ENCODE data around the gene C19orf67. TPM values are rescaled to one million over a fixed set of nuclear protein-coding genes. Genes with fewer than 3 reads are reported as not detected.

Gene C19orf67
- total RNA-seq = not detected in 2 replicates

GRCh38 chr19:14085309-14085995 lies at the start of gene C19orf67:
C19orf67 (minus strand) TSS chr19:14085783; CDS start chr19:14085627, 156 bp downstream.

GRCh38 chr19:14117668-14118164 lies 32.1 kb upstream of the C19orf67 start, which contains the start of gene PRKACA:
PRKACA (minus strand) TSS chr19:14117762; CDS start chr19:14117547, 215 bp downstream.

GRCh38 chr19:14090509-14091080 lies 5.0 kb upstream of the C19orf67 start, which contains the start of gene SAMD1:
SAMD1 (minus strand) TSS chr19:14090751.

GRCh38 chr19:14072535-14073260 lies 12.9 kb downstream of the C19orf67 start, which contains the start of gene MISP3:
MISP3 (plus strand) TSS chr19:14072786; CDS start chr19:14073310, 524 bp downstream.

GRCh38 chr19:14061751-14062557 lies 23.6 kb downstream of the C19orf67 start, which contains the start of gene PALM3:
PALM3 (minus strand) TSS chr19:14062076; CDS start chr19:14061980, 96 bp downstream.

GRCh38 chr19:14031719-14032480 lies 53.7 kb downstream of the C19orf67 start, which contains the start of gene IL27RA:
IL27RA (plus strand) TSS chr19:14031762; CDS start chr19:14031873, 111 bp downstream.

Other genes starting within 250 kb of the C19orf67 start
- not detected in 2 replicates for gene NANOS3, start 208.6 kb downstream of the C19orf67 start, total RNA-seq
- 0.99 and 5.7 TPM in 2 replicates for gene BRME1, start 179.7 kb downstream of the C19orf67 start, total RNA-seq
- gene CC2D1A, start 179.6 kb downstream of the C19orf67 start, total RNA-seq = 24.8 and 37.5 TPM in 2 replicates
- gene PODNL1, start 147.4 kb downstream of the C19orf67 start, total RNA-seq = 2.6 and 7.2 TPM in 2 replicates
- gene DCAF15, start 133.3 kb downstream of the C19orf67 start, total RNA-seq = 22.8 and 32.9 TPM in 2 replicates
- gene RFX1, start 79.5 kb downstream of the C19orf67 start, total RNA-seq = 4.2 and 5.6 TPM in 2 replicates
- not detected in 2 replicates for gene RLN3, start 57.6 kb downstream of the C19orf67 start, total RNA-seq
- 3.4 and 5.1 TPM in 2 replicates for gene IL27RA, start 54.0 kb downstream of the C19orf67 start, total RNA-seq
- gene PALM3, start 23.7 kb downstream of the C19orf67 start, total RNA-seq = 0.07 TPM in 1 of 2 replicates, not detected in the other
- 2.3 and 2.6 TPM in 2 replicates for gene MISP3, start 13.0 kb downstream of the C19orf67 start, total RNA-seq
- 48.9 and 52.2 TPM in 2 replicates for gene SAMD1, start 5.0 kb upstream of the C19orf67 start, total RNA-seq
- 51.5 and 51.9 TPM in 2 replicates for gene PRKACA, start 32.0 kb upstream of the C19orf67 start, total RNA-seq
- gene ASF1B, start 50.8 kb upstream of the C19orf67 start, total RNA-seq = 35.2 and 71.2 TPM in 2 replicates
- 10.1 and 16.3 TPM in 2 replicates for gene ADGRL1, start 120.4 kb upstream of the C19orf67 start, total RNA-seq